Activated CD8-positive, alpha-beta memory T cell treated with anti-CD3 and anti-CD28 coated beads for 24 hours (primary cell): Measurements from ENCODE around the gene AUTS2.

ENCODE experiments used
- DNase-seq: peaks from one replicate; pipeline ENCODE4 v3.0.0-alpha.2; 2020

The AUTS2 gene

DNA sequence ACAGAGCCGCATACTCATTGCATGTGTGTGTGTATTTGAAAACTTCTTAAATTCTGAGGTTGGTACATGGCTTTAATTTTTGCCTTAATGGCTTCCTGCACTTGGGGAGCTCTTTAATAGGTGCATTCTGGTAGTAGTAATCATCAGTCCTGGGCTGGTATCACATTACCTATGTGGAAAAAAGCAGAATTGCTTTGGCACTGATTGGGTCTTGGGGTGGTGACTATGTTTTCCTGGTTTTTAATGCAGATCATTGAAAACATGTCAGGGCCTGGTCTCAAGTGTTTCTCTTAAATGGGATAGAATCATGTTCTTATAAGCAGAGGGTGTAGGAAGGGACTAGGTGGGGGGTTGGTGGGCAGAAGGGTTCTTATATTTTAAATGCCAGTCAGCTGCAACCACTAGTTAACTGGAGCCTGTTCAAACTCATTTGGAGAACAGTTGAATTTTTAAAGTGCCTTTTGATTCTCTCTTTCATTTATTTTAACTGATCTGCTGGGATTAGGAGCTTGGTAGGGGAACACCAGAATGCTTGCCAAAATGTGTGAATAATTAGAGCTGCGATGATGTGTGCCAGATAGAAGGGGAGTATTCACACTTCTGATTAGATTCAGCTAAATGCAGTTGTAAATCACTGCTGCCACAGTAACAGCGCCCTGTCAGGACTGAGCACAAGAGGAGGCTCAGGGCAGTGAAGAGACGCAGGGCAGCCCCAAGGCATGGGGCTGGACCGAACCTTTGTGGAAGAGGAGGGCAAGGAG lies 900.1 kb downstream of the AUTS2 start:
- no peak for DNase-seq

DNA sequence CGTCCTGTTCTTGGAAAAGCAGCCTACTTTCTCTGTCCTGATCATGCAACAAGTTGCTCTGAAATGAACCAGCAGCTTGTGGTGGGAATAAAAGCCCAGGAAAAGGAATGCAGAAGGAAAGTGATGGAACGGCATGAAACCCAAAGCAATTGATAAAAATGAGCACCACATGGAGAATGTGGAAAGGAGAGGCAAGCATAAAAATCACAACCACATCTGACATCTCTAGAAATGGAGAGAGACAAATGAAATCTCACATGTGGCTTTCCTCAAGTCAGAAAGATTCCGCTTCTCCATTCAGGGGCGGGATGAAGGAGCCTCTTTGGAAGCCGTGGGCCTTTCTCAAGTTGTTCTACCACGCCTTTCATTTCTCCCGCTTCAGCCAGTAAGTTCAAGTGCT lies 902.0 kb downstream of the AUTS2 start:
- no peak for DNase-seq

DNA sequence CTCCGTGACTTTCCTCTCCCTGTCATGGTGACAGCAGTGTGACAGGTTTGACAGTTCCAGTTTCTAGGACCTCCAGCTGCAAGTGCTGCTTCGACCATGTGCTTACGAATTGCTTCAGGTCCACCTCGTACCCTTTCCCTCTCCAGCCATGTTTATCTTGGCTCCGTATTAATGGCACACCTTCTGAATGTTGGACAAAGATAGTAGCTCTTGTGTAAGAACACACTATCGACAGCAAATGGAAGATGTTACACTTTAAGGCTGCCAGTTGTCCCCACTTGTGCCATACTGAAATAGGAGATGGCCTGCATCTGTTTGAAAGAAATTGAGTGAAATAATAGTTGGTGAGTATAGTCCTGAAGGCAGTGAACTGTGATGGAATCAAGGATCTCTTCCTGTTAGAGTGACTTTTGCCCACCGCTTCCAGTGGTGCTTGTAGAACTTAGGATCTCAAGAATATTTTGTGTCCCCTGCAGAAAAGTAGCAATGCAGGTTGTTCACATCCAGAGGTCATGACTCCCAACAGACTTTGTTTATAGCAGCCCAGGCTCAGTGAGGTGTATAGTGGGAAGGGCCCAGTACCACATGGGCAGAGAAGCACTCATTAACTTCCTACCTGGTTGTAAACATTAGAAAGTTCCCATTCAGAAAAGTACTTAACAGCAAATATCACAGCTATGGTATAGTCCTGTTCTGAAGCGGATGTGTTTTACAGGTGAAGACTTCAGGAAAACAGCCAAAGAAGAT lies 904.0 kb downstream of the AUTS2 start:
- no peak for DNase-seq

DNA sequence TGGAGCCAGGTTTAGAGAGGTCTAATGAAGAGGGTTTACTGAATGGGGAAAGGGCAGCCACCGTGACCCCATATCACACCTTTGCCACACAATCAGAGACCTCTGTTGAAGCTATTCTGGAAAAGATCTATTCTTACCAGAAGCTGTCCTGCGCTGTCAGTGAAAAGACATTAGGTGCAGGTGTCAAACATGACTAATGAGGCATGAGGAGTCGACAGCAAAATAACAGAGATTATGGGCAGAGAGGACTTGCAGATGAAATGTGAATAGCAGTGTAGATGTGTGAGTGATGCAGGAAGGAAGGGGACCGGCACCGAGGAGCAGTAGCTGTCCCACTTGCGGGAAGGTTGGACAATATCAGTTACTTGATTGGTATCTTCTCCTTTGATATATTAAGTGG lies 906.0 kb downstream of the AUTS2 start:
- DNase-seq: no peak

DNA sequence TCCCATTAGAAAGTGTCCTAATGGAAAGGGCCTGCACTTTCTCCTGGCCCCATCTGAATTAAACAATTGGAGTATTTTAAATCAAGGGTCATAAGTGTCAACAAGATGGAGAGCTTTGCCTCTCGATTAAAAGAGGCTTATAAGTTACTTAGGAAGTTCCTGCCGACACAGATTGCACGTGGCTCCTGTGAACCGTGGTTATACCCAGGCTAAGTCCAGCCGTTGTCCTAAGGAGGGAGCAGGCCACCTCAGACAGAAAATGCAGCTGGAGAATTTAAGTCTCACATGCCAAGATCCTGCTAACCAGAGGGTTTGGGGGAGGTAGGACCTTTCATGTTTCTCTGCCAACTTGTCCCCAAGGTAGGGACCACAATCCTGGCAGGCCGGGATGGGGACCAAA lies 907.2 kb downstream of the AUTS2 start:
- no peak for DNase-seq

DNA sequence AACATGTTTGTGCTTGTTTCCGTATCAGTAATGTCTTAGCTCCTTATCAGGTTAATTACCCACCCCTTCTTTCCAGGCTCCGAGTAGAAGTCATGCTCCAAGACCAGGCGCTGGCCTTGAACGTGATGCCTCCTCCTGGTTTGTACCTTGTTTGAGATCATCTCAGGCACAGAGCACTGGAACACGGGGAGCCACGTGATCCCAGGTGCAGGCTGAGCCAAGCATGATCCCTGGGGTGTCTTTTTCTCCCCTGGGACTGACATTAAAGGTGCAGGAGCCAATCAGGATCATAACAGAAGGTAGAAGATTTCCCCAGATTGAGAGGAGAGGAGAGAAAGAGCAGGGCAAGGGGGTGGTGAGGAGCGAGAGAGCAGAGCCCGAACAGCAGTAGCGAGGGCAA lies 907.6 kb downstream of the AUTS2 start:
- DNase-seq: no peak

DNA sequence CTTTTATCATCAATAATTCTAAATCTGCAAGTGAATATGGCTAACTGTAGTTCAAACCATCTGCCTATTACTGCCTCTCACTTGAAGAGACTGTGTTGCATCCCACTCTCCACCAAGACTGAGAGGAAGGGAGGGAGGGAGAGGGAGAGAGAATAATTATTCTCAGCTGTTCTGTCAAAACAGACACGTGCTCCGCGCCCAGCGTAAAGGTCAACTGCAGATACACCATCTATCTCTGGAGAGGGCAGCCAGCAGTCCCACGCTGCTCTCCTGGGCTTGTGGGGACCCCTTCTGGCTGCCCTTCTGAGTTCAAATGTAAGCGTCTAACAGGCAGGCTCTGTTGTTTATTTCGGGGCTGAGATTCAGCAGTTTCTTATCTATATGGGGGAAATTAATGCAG lies 908.2 kb downstream of the AUTS2 start:
- DNase-seq: no peak

DNA sequence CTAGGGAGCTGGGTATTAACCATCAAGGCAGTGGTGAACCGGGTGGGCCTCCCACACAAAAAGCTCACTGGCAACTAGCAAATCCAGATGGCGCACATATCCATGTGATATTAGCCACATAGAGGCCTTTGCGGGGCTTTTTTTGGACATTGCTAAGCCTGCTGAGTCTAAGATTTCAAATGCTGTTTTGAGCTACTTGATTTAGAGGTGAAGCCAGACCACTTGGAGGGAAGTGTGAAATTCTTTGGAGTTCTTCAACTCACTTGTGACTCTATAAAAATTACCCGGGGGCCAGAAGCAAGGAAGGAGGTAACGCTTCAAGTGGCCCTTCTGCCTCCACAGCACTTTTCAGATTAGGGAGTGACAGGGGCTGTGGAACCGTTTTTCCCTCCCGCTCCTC lies 913.9 kb downstream of the AUTS2 start:
- DNase-seq: no peak

DNA sequence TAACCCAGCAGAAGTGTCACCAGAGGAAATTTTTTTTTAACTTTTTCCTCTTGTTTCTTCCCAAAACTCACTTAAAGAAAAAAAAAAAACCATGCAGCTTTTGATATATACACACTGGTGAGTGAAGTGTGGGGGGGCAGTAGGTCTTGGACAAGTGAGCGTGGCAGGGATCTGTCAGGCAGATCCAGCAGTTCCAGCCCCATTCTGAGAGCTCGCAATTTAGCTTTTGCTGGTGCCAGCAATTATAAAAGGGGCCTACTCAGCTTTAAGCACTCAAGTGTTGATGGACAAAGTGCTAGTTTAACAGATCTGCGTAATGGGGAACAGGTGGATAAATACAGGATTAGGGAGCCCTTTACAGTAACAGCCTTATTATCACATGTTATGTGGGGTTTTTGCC lies 914.5 kb downstream of the AUTS2 start:
- DNase-seq: no peak

DNA sequence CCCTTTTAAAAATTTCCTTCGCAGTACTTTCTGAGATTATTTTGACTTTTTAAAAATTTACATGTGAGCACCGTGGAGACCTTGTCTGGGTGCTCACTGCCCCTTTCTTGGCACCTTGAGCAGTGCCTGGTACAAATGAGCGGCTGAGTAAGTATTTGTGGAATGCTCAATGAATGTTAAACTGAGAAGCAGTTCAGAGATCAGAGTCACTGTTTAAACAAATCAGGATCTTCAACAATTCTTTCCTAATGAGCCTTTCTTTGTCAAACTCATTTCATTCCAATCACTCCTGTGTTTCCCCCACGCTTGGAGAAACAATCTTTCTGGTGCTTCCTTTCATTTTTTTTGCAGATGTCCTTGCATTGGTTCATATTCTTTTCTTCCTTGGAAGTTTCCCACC lies 922.3 kb downstream of the AUTS2 start:
- DNase-seq: no peak

DNA sequence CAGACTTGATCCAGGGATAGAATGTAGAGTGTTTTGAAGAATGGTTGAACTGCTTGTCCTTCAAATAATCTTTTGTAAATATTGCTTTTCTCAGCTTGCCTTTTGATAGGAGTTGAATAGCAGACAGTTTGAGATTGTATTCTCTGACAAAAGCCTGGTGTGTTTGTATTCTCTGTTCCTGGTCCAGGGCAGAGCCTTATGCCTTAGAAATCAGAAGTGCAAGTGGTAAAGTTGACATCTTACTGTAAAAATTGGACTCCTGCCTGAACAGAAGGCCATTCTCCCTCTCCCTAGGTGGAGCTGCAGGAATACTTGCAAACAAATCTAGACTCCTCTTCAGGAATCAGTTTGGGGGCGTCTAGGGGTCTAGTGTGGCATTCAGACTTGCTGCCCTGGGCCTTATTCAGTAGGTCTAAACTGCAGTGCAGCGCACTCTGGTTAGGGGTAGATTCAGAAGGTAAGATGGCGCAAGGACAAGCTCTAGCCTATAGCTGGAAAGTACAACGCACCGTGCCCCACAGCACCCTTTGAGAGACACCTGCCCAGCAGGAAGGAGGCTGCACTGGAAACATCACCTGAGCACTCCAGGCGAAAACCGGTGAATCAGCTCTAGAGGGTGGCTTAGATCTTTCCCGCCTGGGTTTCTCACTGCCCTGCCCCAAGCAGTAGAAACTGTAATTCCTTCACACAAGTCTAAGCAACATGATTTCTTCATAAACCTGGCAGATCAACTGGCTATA lies 925.1 kb downstream of the AUTS2 start:
- DNase-seq: no peak

DNA sequence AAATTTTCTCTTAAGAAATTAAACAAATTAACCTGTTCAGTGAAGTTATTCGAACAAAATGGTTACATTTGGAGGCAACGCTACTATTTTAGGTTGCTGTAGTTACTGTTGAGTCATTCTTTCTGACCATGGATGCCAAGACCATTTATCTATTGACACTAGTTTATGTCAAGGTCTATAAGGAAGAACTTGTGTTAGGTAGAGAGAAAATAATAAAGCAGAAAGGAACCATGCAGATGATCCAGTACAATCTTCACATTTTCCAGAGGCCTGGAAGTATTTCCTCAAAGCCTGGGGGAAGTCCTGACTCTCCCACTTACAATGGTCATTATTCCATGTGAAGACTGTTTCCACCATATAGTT lies 925.7 kb downstream of the AUTS2 start:
- DNase-seq: no peak

DNA sequence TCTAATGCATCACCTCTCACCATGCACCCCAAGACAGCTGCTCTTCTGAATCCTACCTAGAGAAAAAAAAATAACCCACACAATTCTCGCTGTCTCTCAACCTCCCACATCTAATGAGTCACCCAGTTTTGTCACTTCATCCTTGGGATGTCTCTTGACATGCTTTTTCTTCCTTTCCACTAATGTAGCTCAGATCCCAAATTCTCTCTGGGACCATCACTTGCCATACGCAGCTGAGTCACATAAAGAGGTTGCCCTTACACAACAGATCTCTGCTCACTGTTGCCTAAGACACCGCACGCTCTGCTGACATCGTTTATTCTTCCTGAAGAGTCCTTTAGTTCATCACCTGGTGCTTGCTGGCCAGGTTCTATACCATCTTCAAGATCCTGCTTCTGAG lies 927.7 kb downstream of the AUTS2 start:
- no peak for DNase-seq

DNA sequence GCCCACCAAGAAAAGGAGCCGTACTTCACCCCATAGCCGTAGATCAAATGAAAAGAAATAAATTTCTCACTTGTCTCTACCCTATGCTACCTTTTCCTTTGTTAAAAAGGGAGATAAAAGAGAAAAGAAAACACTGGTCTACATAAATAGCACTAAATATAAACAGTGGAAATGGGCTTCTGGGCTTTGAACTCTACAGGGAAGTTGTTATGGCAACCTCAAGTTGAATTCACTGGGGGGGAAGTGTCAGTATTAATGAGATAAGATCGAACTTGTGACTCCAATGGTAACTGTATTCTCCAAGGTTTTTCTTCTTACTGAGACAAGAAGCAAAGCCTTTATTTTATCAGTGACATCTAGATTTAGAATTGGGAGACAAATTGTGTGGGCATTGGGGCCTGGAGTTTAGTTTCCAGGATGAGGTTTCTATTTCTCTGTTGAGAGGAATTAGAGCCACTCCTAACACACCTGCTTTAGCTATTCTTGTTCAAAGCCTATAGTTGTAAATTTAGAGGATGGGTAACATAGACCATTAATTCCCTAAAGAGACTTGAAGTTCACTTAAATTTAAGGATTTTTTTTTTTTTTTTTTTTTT lies 929.3 kb downstream of the AUTS2 start:
- DNase-seq: no peak

DNA sequence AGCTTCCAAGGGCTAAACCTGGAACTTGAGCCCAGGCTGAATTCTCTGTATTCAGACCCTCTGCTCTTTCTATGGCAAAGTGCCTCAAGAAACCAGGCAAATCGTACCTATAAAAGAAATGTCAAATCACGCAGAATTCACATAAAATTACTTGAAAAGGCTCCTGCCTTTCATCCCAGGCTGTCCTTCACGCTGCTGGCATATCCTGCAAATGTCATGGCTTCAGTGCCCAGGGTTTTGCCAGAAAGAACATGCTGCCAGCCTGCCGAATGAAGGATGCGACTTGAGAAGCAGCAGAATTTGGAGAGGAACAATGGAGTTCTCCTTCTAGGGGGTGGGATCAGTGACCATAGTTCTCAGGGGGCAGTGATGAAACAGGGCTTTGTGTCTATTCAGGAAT lies 931.2 kb downstream of the AUTS2 start:
- no peak for DNase-seq

DNA sequence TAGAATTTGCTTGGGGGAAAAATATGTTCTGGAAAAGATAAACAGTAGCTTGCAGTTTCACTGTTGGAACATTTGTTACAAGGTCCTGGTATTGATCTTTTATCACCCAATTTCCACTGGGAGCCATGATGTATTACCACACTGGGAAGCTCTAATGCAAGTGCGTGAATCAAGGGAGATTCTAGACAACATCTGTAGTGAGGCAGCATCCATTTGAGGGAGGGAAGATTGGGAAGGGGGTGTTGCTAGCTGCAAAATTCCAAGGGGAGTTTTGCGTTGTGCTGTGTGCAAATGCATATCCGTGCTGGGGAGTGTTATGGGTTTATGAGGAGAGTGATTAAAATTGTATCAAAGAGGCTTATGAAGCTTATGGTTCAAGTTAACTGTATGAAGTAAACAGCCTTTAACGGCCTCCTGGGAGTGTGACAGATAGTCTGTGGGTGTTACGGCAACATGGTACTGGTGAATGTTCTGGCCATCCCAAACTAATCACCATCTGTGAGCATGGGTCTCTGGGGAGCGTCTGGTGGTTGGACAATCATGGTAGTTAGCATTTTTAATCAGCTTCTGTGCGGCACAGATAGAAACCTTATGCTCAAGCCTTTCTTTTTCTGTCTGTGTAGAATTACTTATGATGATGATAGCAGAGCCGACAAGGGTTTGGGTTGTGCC lies 931.8 kb downstream of the AUTS2 start:
- DNase-seq: no peak

DNA sequence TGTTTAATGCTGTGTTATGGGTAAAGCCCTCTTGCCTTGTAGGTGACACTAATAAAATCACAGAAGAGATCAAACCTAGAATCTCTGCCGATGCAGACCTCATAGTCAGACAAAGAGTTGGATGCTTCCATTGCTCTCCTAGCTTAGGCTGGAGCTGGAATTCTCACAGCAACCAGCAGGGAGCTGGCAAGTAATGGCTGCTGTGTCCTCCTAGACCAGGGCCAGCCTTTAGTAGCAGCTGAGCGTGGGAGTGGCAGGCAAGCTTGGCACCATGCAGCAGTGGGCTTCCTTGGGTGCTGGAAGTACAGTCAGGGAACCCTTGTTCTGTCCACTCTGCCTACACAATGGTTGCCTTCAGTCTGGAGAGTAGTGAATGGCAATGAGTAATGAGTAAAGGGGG lies 935.3 kb downstream of the AUTS2 start:
- DNase-seq: no peak

DNA sequence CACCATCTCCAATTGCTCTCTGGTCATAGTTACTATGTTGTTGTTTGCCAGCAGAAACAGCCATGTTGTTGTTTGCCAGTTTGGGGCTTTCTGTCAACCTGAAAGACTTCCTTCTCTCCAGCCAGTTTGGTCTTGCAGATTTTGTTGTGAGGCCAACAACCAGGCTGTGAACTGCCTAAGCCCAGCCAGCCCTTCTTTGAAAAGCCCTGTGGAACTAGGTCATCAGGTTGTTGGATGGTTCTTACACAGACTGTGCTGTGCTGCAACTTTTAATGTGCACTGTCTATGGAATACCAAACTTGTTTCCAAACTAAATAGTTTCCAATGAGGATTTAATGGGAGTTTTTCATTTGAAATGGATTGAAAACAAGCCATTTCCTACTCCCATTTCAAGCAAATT lies 940.9 kb downstream of the AUTS2 start:
- DNase-seq: no peak

DNA sequence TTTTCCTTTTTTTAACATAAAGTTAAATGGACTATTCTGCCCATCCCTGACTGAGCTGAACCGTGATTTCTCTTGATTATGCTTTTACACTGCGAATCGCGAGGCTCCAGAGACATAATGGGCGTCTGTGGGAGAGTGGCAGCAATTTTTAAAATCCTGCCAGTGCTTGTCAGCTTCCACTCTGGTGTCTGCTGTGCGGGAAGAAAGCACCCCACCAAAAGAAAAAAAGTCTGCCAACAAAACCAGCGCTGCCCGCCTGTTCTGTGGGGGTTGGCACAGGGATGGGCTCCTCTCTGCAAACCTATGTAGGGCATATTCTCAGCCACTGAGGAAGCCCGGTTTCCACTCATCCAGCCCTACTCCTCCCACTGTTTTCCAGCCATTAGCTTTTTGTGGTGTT lies 941.3 kb downstream of the AUTS2 start:
- DNase-seq: no peak

DNA sequence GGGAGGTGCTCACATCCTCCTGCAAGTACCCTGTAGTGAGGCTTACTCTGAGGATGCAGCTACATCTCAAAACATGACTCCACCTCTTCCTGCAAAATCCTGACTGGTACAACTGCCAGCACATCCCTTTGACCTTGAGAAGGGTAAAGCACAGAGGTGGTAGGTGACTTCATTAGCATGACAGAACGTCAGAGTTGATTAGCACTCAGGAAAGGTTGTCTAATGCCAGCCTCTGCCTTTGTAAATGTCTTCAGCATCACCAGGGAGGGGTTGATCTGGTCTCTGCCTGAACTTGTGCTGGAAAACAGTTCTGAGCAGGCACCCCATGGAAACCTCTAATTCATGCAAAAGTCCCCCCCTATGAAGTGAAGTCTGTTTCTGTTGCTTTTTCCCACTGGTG lies 942.4 kb downstream of the AUTS2 start:
- DNase-seq: no peak

DNA sequence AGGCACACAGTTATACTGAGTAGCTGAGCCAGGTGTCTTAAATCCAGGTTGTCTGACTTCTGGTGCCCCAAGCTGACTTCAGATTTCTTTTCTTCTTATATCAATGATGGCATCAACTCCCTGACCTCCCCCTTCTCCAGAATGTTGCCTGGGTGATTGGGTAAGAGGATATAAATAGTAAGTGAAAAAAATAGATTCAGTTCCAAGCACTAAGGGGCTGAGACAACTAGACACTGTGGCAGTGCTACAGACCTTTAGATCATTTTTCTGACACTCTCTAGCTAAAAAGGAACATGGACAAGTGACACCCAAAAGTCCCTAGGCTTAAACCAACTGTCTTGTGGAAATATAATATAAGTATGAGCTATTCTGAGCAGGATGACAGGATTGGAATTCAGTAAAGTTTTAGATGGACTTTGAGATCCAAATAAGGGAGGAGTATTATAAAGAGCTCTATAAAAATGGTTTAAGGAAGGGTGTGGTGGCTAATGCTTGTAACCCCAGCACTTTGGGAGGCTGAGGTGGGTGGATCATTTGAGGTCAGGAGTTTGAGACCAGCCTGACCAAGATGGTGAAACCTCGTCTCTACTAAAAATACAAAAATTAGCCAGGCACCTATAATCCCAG lies 944.6 kb downstream of the AUTS2 start:
- DNase-seq: no peak

DNA sequence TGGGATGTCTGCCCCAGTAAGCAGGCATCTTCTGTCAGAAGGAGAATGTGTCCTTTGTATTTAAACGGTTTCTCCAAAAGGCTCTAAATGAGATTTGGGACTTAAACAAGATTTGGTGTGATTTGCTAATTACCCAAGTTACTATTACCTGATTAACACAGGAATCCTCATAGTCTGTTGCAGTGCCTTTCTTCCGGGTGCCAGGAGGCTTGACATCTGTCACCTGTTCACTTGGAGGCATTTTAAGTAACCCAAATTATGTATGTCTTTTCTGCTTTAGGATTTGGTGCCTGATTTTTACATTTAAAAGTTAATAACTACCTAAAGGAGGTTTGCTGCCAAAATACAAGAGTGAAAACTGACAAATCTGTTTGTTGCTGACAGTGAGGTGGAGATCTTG lies 945.7 kb downstream of the AUTS2 start:
- no peak for DNase-seq

DNA sequence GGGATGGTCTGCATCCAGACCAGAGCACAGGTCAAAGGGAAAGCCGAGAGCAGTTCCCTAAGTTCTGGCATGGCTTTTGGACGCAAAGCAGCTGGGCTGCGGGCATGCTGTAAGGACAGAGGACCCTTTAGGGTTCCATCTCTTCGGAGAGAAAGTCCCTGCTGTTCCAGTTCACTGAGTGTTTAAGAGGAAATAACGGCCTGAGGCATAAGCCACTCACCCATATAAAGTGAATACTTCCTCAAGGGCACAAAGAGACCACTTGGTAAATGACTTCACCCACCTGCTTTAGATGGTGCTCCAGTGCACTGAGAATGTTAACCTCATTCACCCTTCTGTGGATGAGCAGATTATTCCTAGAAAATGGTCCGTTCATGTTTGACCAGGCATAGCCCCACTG lies 946.9 kb downstream of the AUTS2 start:
- no peak for DNase-seq
